HCEC 1CT (cell line): Measurements from ENCODE around the gene PLEKHB1.

Experiments
- DNase-seq: peaks from one replicate; pipeline ENCODE4 v3.0.0-alpha.2; 2017

Gene PLEKHB1

GRCh38 chr11:73645972-73646631, at the start of gene PLEKHB1:
Gene PLEKHB1 (plus strand): TSS chr11:73646581. CDS start chr11:73646609, 28 bp downstream.
- no peak for DNase-seq

- no peak for DNase-seq
Measured at GRCh38 chr11:73597336-73597955, 48.9 kb upstream of the PLEKHB1 start.

DNA sequence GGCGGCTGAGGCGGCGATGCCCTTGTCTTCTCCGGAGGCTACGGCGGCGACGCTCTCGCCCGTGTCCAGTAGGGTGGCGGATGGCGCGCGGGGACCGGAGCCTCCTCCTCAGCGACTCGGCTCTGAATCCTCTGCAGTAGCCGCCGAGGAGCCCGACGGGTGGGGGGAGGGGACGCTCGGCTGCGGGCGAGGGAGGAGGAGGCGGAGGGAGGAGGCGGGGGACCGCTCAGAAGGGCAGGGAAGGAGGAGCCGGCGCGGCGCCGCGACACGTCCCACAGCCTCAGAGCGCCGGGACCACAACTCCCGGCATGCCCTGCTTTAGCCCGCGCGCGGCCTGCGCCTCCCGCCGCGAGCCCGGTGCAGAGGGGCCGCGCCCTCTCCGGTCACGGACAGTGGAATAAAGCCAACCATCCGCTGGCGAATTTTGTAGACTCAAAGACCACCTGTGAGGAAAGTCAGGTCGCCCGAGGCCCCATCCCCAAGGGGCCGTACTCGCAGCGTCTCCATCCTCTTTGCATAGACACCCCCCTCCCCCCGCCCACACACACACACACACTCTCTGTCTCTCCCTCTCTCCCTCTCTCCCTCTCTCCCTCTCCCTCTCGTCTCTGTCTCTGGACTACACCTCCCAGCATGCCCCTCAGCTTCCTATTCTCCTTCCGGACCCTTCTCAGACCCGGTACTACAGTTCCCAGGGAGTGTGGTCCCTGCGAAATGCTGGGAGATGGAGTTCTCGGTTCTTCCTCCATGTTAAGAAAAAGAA, 48.2 kb upstream of the PLEKHB1 start, which contains the start of gene FAM168A:
TSS of gene FAM168A (minus strand) at position 157 of the 763 bp plus-strand sequence. CDS start 129,638 bp downstream, outside the sequence.
- DNase-seq = peak; percentile 97

GRCh38 chr11:73598719-73599379, 47.5 kb upstream of the PLEKHB1 start:
- no peak for DNase-seq

- DNase-seq = no peak
Measured at GRCh38 chr11:73612601-73613140, 33.7 kb upstream of the PLEKHB1 start.

- no peak for DNase-seq
Measured at GRCh38 chr11:73614591-73614990, 31.8 kb upstream of the PLEKHB1 start.

GRCh38 chr11:73622926-73623593, 23.3 kb upstream of the PLEKHB1 start:
- DNase-seq = no peak

DNA sequence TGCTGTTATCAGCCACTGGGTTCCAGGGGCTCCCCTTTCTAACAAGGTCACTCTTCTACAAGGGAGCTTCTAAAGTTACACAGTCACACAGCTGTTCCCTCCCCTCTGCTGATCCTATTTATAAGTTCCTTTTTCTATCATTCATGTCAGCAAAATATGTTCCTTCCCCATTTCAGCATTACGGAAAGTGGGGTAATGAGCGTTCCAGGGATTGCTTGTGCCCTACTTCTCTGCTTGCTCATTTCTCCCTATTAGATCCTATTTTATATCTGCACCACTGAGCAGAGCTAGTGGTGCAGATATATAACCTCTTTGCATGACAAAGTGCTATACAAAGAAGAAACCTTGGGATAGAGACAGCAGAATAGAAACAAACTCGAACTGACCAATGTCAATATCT, 22.7 kb upstream of the PLEKHB1 start:
- no peak for DNase-seq

- DNase-seq = peak; percentile 41
Measured at GRCh38 chr11:73625696-73626318, 20.6 kb upstream of the PLEKHB1 start.

- no peak for DNase-seq
Measured at GRCh38 chr11:73629907-73630306, 16.5 kb upstream of the PLEKHB1 start.

- DNase-seq = no peak
Measured at GRCh38 chr11:73632996-73633395, 13.4 kb upstream of the PLEKHB1 start.

DNA sequence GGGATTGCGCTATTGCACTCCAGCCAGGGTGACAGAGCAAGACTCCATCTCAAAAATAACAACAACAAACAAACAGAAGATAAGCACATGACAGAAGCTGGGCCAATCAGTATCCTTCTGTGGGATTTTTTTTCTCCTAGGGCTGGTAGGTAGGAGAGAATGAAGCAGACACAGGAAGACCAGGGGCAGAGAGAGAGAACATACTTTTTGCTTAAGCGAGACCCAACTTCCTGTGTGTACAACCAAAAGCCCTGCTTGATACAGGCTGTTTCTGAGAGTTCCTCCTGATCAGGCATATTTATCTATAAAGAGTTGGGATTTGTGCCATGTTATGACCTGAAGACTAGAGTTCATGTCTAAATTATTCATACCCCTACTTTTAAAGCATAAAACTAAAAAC, 12.4 kb upstream of the PLEKHB1 start:
- no peak for DNase-seq

- no peak for DNase-seq
Measured at GRCh38 chr11:73635721-73636120, 10.7 kb upstream of the PLEKHB1 start.

DNA sequence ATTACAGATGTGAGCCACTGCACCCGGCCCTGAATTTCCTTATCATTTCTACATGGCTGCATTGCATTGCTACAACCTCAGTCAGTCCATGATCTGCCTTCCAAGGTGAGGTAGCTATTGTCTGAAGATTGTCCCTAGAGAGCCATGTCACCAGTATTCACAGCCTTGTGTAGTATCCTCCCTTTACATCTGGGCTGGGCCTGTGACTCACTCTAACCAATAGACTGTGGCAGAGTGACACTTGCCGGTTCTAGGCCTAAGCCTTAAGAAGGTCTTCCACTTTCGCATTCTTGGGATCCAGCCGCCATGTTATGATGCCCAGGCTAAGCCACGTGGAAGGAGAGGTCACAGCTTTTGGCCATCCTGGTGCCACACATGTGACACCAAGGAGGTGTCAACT, 10.1 kb upstream of the PLEKHB1 start:
- no peak for DNase-seq

GRCh38 chr11:73637012-73637411, 9.4 kb upstream of the PLEKHB1 start:
- DNase-seq = no peak

- no peak for DNase-seq
Measured at GRCh38 chr11:73640592-73640991, 5.8 kb upstream of the PLEKHB1 start.

- no peak for DNase-seq
Measured at GRCh38 chr11:73641668-73642067, 4.7 kb upstream of the PLEKHB1 start.

- DNase-seq = no peak
Measured at GRCh38 chr11:73645121-73645969, 1.0 kb upstream of the PLEKHB1 start.

DNA sequence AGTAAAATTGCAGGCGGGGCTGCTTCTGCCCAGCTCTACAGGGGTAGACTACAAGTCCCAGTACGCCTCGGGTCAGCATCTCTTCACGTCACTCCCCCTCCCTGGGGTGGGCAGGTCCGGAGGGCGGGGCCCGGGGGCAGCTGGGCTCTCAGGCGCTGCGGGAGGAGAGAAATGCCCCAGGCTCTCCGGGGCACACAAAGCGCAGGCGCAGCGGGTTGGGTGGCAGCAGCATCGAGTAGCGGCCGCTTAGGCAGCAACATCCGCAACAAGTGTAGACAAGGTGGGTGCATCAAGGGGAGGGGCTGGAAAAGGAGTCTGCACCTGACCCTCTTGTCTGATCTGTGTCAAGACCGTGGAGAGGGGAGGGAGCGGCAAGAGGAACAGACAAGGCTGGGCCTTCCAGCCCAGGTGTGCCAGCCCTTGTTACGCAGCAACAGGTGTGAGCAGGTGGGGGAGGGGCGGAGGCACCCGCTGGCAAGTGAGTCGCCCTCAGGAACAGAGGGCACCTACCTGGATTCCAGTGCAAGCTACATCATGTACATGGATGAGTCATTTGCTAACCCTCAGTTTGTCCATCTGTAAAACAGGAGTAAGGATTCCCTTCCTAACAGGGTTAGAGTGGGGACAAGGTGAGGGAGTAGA, 1.2 kb downstream of the PLEKHB1 start:
- DNase-seq = peak; percentile 30

GRCh38 chr11:73648121-73648520, 1.7 kb downstream of the PLEKHB1 start:
- no peak for DNase-seq
